Stimulated activated CD4-positive, alpha-beta T cell treated with anti-CD3 and anti-CD28 coated beads, Interleukin-12 subunit alpha, Interleukin-12 subunit beta, amount 100 ng/mL, for 48 hours (primary cell): Measurements from ENCODE around the gene ZNF655.
A peak's percentile ranks its signal among the peaks of the same experiment; 100 is the strongest.
"Not testable (repeated sequence)": the region's sequence is repeated elsewhere in the genome, so short reads cannot be mapped to it uniquely, and the experiment has no call there.

Source experiments
- DNase-seq, 3 donors: peaks; one replicate each; pipeline ENCODE4 v3.0.0-alpha.2; 2020; ENCODE audit warnings: low read depth in 2 of 3, low spot score in 1 of 3

Gene ZNF655

GRCh38 chr7:99560834-99561736 lies 2.6 kb downstream of the ZNF655 start:
- DNase-seq = no peak

- no peak for DNase-seq
Observed at GRCh38 chr7:99561737-99562051, 3.3 kb downstream of the ZNF655 start.

GRCh38 chr7:99562114-99562784 lies 3.8 kb downstream of the ZNF655 start:
- no peak for DNase-seq

- DNase-seq = peak; percentile 32 to 51 (median 42)
Observed at GRCh38 chr7:99562832-99563231, 4.4 kb downstream of the ZNF655 start.

GRCh38 chr7:99563650-99564049 lies 5.2 kb downstream of the ZNF655 start:
- no peak for DNase-seq

- not testable (repeated sequence) for DNase-seq
Observed at GRCh38 chr7:99568770-99569169, 10.3 kb downstream of the ZNF655 start.

GRCh38 chr7:99571768-99572167 lies 13.3 kb downstream of the ZNF655 start:
- no peak for DNase-seq

- DNase-seq = no peak
Observed at GRCh38 chr7:99573257-99573656, 14.8 kb downstream of the ZNF655 start.

GRCh38 chr7:99576251-99576650 lies 17.8 kb downstream of the ZNF655 start:
- DNase-seq = no peak

- DNase-seq = no peak
Observed at GRCh38 chr7:99579281-99579955, 21.0 kb downstream of the ZNF655 start.

GRCh38 chr7:99579956-99580777 lies 21.7 kb downstream of the ZNF655 start:
- peak in 2 of 3 donors; percentile 24 to 26 for DNase-seq

- DNase-seq = not testable (repeated sequence)
Observed at GRCh38 chr7:99580778-99581332, 22.4 kb downstream of the ZNF655 start.

GRCh38 chr7:99588868-99589267 lies 30.4 kb downstream of the ZNF655 start:
- DNase-seq = no peak

- no peak for DNase-seq
Observed at GRCh38 chr7:99594948-99595745, 36.7 kb downstream of the ZNF655 start.

GRCh38 chr7:99596408-99596955 lies 38.0 kb downstream of the ZNF655 start:
- no peak for DNase-seq

- DNase-seq = no peak
Observed at GRCh38 chr7:99597762-99598501, 39.5 kb downstream of the ZNF655 start, which contains the start of gene TMEM225B. TSS of gene TMEM225B (plus strand) at chr7:99598267. CDS start at chr7:99604389, 6,122 bp downstream.

- DNase-seq = no peak
Observed at GRCh38 chr7:99599836-99600235, 41.4 kb downstream of the ZNF655 start.

GRCh38 chr7:99601656-99602310 lies 43.3 kb downstream of the ZNF655 start:
- no peak for DNase-seq
